Hematopoietic multipotent progenitor cell treated with erythropoietin and hydrocortisone succinate and interleukin-3 and kit ligand, for 4 days (in vitro differentiated cells): ENCODE results near the gene SYCP2.
A peak's percentile ranks its signal among the peaks of the same experiment; 100 is the strongest.
"Not testable (repeated sequence)": the region's sequence is repeated elsewhere in the genome, so short reads cannot be mapped to it uniquely, and the experiment has no call there.

Experiments
- DNase-seq: peaks from one replicate; pipeline ENCODE4 v3.0.0-alpha.2; 2015

Gene SYCP2, protein sequence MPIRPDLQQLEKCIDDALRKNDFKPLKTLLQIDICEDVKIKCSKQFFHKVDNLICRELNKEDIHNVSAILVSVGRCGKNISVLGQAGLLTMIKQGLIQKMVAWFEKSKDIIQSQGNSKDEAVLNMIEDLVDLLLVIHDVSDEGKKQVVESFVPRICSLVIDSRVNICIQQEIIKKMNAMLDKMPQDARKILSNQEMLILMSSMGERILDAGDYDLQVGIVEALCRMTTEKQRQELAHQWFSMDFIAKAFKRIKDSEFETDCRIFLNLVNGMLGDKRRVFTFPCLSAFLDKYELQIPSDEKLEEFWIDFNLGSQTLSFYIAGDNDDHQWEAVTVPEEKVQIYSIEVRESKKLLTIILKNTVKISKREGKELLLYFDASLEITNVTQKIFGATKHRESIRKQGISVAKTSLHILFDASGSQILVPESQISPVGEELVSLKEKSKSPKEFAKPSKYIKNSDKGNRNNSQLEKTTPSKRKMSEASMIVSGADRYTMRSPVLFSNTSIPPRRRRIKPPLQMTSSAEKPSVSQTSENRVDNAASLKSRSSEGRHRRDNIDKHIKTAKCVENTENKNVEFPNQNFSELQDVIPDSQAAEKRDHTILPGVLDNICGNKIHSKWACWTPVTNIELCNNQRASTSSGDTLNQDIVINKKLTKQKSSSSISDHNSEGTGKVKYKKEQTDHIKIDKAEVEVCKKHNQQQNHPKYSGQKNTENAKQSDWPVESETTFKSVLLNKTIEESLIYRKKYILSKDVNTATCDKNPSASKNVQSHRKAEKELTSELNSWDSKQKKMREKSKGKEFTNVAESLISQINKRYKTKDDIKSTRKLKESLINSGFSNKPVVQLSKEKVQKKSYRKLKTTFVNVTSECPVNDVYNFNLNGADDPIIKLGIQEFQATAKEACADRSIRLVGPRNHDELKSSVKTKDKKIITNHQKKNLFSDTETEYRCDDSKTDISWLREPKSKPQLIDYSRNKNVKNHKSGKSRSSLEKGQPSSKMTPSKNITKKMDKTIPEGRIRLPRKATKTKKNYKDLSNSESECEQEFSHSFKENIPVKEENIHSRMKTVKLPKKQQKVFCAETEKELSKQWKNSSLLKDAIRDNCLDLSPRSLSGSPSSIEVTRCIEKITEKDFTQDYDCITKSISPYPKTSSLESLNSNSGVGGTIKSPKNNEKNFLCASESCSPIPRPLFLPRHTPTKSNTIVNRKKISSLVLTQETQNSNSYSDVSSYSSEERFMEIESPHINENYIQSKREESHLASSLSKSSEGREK (N-terminal part only)

DNA sequence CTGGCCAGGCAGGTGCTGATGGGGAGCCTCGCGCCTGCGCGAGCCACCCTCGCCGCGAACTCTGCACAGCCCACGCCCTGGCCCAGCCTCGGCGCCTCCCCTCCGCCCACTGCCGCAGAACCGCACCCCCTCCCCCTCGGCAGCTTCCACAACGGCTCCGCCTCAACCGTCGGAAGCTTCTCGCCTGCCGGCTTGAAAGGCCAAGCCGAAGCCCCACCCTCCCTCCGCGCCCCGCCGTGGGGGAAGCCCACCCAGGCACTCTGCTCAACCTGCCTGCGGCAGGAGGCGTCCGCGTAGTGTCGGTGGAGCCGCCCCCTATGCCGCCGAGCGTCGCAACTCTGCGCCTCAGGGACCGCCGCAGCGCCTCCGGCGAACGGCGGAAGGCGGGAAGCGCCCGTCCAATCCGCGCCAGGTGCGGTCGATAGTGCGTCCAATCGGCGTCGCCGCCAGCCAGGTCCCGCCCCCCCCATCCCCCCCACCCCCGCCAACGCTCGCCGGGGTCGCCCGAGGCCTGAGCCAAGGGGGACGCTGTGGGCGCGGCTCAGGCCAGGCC lies at the start of gene SYCP2:
Gene SYCP2, minus strand, starts transcription at position 342 of the 553 bp plus-strand sequence. CDS start 11,224 bp downstream, outside the sequence.
- DNase-seq = peak; percentile 64

DNA sequence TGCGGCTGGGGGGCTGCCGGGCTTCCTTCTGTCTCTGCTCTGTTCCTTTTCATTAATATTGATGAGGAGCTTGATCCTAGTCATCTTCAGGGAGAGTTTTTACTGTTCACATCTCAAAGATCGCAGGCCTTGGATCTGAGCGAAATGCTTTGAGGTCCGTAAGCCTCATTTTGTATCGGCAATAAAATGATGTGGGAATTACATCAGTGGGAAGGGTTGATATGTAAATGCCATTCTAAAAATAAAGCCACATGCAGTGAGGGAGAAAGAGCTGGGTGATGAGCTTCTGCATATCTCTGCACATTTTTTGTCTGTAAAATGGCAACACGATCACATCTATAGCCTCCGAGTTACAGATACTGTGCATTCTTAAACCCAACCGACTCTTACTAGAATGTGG lies 49.6 kb upstream of the SYCP2 start:
- no peak for DNase-seq

GRCh38 chr20:59977086-59977485 lies 43.6 kb upstream of the SYCP2 start:
- DNase-seq = no peak

DNA sequence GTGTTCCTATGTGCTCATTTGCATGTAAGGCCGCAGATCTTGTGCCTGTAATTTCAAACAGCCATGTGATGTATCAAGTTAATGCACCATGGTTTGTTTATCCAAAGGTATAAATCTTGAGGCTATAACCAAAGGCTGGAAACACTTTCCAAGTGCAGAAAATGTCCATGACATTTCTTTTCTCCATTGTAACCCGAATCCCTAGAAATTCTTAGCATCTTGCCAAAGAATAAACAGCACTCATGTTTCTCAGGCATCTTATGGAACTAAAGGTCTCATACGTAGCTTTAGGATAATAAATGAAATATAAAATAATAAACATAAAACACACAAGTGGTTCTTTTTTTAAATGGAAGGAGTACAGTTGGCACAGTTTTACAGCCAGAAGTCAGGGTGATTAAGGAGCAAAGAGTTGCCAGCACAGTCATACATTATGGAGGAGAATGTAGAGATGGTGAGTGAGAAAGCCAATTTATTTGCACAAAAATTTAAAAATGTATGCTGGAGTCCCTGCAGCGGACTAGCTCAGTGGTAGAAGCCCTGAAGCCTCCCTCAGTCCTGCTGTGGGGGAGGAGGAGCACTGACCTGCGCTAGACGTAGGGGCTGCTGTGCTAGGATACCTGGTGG lies 42.8 kb upstream of the SYCP2 start:
- DNase-seq = no peak

DNA sequence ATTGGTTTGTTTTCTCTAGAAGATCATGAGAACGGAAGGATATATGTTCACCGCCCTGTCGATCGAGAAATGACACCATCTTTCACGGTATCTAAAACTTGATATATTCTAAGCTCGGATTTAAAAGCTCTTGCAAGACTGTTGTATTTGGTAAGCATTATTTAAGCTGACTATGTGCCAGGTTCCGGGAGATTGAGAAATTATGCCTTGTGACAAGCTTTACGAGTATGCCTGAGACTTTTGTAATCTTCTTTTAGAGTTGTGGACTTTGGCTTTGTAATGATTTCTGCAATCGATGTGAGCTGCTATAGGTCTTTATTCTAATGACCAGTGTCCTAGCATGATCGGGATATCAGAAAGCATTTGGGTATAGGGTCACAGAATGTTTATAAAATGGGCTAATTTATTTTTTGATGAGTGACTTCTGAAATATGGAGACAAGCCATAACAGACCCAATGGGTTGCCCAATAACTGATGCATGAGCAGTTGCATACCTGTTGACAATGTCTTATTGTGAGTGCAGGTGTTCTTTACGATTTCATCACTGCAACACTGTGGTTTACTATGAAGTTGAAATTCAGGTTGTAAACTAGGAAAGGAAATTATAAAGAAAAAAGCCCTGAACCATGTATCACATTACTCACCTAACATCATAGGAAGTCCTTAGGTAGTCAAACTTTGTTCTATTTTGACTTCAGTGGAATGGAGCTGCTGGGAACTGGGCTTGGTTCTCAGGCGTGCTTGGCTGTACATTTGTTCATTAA lies 38.8 kb upstream of the SYCP2 start:
- no peak for DNase-seq

GRCh38 chr20:59971428-59971827 lies 38.0 kb upstream of the SYCP2 start:
- DNase-seq = no peak

- DNase-seq = no peak
Measured at GRCh38 chr20:59966428-59966827, 33.0 kb upstream of the SYCP2 start.

DNA sequence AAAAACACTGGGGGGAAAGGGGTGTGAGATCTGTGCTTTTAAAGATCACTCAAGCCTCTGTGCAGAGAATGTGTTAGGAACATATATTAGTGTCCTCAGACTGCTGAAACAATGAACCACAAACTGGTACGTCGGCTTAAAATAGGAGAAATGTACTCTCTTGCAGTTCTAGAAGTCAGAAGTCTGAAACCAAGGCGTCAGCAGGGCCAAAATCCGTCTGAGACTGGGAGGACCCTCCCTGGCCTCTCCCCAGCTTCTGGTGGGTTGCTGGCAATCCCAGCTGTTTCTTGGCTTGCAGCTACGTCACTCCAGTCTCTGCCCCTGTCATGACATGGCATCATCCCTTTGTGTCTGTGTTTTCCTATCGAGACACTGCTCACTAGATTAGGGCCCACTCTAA lies 28.7 kb upstream of the SYCP2 start:
- no peak for DNase-seq

DNA sequence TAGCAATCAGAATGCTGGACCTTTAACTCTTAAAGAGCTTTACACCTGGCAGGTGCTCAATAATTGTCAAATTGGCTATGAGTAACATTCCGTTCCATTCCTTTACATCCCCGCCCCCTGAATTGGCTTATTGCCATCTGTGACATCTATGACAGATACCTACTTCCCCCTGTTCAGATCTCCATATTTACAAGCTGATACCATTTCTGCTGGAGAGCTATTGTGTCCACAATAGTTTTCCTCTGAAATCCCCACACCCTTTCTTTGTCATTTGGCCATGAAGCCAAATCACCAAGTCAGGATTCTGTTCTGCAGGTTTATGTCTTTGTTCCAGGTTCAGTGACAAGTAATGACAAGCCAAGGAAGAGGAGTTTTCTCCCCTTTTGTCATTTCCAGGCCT lies 28.0 kb upstream of the SYCP2 start:
- DNase-seq = no peak

GRCh38 chr20:59958626-59959025 lies 25.2 kb upstream of the SYCP2 start:
- no peak for DNase-seq

DNA sequence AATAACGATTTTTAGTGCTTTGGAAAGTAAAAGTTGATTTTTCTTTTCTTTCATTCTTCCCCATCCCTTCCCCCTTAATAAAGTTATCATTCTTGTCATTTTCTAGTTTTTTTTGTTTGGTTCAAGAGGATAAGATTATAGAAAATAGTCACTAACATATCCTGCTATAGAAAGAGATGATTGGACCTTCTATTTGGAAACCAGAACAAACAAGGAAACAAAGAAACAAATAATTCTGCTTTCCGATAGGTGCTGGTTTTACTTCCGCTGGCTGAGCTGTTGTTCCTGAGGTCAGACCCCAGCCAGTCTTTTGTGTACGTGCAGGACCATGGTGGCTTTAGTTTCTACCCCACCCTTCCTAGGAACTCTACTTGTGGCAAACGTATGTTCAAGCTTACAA lies 24.7 kb upstream of the SYCP2 start, which contains the start of gene CDH26:
Gene CDH26, plus strand, starts transcription at position 301 of the 400 bp plus-strand sequence. CDS start 304 bp downstream, outside the sequence.
- DNase-seq = no peak

DNA sequence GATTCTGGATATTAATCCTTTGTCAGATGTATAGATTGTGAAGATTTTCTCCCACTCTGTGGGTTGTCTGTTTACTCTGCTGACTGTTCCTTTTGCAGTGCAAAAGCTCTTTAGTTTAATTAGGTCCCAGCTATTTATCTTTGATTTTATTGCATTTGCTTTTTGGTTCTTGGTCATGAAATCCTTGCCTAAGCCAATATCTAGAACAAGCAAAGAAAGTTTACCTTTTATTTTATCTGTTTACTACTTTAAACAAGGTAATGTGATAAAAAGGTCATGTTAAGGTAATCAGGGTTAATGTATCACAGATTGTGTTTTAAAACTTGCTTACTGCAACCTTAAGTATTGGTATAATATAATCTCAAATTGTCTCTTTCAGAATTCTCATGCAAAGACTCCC lies 24.1 kb upstream of the SYCP2 start:
- DNase-seq = not testable (repeated sequence)

- peak; percentile 74 for DNase-seq
Measured at GRCh38 chr20:59955131-59955796, 21.8 kb upstream of the SYCP2 start.

- DNase-seq = no peak
Measured at GRCh38 chr20:59954718-59955117, 21.3 kb upstream of the SYCP2 start.

- DNase-seq = no peak
Measured at GRCh38 chr20:59949911-59950310, 16.5 kb upstream of the SYCP2 start.

DNA sequence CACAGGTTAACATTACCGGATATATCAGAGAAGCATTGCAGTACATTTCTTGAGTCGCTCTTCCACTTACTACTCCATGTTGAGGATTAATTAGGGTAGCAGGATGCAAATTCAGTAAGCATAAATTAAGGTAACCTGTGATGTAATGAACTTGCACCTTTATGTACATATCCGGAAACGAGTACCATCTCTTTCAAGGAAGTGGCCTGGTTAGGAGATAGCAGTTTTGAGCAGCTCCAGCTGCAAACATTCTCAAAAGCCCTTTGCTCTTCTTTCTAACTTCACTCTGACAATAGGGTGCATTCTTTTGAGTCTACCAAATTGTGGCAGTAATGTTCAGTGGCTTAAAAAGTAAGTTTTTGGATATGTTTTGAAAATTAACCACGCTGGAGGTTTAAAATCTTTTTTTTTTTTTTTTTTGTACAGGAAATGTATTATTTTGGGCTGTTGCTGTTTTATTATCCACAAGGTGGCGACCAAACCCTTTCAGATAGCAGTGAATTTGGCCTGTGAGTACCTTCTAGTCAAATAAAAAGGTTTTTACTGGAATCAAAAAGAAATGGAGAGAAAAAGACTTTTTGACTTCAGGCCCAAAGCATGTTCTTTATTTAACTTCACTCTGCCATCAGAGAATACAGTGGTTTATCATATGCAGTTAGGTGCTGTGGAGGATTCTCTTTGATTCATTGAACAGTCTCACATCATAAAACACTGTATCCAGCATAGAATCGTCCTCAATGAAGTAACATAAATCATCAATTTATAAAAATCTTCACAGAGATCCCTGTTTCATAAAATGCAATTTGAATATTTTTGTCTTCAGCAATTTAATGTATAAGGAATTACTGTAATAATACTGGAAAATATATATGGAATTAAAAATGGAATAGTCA lies 15.6 kb upstream of the SYCP2 start:
- DNase-seq = peak; percentile 87

DNA sequence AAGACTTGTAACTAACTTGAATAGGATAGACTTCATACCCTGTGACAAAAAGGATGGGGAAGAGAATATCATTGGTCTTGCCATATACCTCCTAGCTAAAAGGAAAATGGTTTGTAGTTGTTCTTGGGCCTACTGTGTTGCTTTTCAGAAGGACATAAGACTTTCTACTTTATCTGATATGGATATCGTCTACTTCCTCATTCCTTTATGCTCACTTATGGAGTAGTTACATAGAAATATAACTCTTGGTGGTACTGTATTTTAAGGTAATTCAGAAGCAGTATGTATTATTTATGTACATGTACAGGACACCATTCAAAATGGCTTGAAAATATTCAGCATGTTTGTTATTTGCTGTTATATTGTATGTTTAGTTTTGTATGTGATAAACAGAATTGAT lies 14.8 kb upstream of the SYCP2 start:
- DNase-seq = peak; percentile 55

DNA sequence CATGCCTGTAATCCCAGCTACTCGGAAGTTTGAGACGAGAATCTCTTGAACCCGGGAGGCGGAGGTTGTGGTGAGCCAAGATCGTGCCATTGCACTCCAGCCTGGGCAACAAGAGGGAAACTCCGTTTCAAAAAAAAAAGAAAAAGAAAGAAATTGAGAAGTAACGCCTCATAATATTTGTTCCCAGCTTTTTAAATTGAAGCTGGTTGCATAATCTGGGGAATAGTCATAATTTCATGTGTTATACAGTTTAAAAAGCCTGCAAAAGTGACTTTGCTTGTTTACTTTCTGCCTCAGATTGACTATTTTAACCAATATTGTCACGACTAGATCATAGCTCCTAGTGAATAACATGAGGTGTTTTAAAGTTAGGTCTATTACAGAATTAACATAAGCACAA lies 13.9 kb upstream of the SYCP2 start:
- no peak for DNase-seq

- no peak for DNase-seq
Measured at GRCh38 chr20:59945731-59946130, 12.3 kb upstream of the SYCP2 start.

- peak; percentile 41 for DNase-seq
Measured at GRCh38 chr20:59945175-59945574, 11.7 kb upstream of the SYCP2 start.
